ENCODE data around the gene PBLD.

The PBLD gene

GRCh38 chr10:68242051-68242450 lies 90.7 kb downstream of the PBLD start:
- Histone ChIP-seq H3K9ac (ENCODE audit: low read length) (no peak overlapping the region), H2AFZ (ENCODE audit: low read depth, low read length) (no peak overlapping the region), H3K27me3 (ENCODE audit: low read depth, low read length) (no peaks in the 10 kb centered on the region), H3K4me2 (ENCODE audit: low read length) (no peak overlapping the region), H3K4me1 (ENCODE audit: low read length) (no peaks in the 10 kb centered on the region), H3K27ac (ENCODE audit: low read length) (no peak overlapping the region), H3K79me2 (ENCODE audit: low read length) (no peaks in the 10 kb centered on the region), H3K9me3 (ENCODE audit: insufficient read depth, low read length) (no peaks in the 10 kb centered on the region), H4K20me1 (ENCODE audit: insufficient read depth, low read length) (no peaks in the 10 kb centered on the region), H3K36me3 (replicated peaks; ENCODE audit: low read depth, low read length) (no peaks in the 10 kb centered on the region), H3K4me3 (ENCODE audit: low read length) (no peak overlapping the region)
- no peak for TF ChIP-seq EZH2phosphoT487 (IDR thresholded peaks at IDR 0.05; ENCODE audit: low read depth)
- TF ChIP-seq, protein P1, sequence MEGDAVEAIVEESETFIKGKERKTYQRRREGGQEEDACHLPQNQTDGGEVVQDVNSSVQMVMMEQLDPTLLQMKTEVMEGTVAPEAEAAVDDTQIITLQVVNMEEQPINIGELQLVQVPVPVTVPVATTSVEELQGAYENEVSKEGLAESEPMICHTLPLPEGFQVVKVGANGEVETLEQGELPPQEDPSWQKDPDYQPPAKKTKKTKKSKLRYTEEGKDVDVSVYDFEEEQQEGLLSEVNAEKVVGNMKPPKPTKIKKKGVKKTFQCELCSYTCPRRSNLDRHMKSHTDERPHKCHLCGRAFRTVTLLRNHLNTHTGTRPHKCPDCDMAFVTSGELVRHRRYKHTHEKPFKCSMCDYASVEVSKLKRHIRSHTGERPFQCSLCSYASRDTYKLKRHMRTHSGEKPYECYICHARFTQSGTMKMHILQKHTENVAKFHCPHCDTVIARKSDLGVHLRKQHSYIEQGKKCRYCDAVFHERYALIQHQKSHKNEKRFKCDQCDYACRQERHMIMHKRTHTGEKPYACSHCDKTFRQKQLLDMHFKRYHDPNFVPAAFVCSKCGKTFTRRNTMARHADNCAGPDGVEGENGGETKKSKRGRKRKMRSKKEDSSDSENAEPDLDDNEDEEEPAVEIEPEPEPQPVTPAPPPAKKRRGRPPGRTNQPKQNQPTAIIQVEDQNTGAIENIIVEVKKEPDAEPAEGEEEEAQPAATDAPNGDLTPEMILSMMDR (IDR thresholded peaks at IDR 0.05; ENCODE audit: low read depth, low read length) = no peak

DNA sequence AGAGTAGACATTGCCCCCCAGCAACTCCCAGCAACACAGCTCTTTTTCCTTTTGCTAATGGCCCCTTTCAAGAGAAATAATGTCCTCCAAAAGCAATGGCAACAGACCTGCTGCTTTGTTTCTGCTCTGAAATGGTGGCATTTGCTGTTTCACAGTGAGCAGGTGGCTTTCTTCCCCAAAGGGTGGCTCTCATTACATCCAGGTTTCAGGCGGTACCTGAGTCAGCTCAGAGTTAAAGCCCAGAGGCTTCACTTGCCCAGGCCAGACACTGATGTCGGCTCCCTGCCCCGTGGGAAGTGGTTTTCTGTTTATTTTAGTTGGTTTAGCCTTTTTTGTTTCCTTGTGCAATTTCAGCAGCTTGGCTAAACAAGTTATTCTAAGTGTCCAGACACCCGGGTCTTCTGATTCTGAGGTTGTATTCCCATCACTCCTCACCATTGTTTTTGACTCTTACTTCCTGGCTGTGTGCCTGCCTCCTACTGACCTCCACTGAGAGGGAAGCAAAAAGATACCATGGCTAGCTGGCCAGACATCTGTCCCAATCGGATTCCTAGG lies 93.1 kb downstream of the PBLD start:
- H3K9ac ChIP-seq (ENCODE audit: low read length) = no peak overlapping the region
- no peak overlapping the region for H3K4me2 ChIP-seq (ENCODE audit: low read length)
- H3K4me1 ChIP-seq (ENCODE audit: low read length) = no peaks in the 10 kb centered on the region
- H4K20me1 ChIP-seq (ENCODE audit: insufficient read depth, low read length) = no peaks in the 10 kb centered on the region
- H3K79me2 ChIP-seq (ENCODE audit: low read length) = no peaks in the 10 kb centered on the region
- no peak for TF ChIP-seq EZH2phosphoT487 (IDR thresholded peaks at IDR 0.05; ENCODE audit: low read depth)
- H3K4me3 ChIP-seq (ENCODE audit: low read length) = no peak overlapping the region
- no peak overlapping the region for H3K27ac ChIP-seq (ENCODE audit: low read length)
- no peaks in the 10 kb centered on the region for H3K27me3 ChIP-seq (ENCODE audit: low read depth, low read length)
- H3K9me3 ChIP-seq (ENCODE audit: insufficient read depth, low read length) = no peaks in the 10 kb centered on the region
- no peak overlapping the region for H2AFZ ChIP-seq (ENCODE audit: low read depth, low read length)
- H3K36me3 ChIP-seq (replicated peaks; ENCODE audit: low read depth, low read length) = no peaks in the 10 kb centered on the region

DNA sequence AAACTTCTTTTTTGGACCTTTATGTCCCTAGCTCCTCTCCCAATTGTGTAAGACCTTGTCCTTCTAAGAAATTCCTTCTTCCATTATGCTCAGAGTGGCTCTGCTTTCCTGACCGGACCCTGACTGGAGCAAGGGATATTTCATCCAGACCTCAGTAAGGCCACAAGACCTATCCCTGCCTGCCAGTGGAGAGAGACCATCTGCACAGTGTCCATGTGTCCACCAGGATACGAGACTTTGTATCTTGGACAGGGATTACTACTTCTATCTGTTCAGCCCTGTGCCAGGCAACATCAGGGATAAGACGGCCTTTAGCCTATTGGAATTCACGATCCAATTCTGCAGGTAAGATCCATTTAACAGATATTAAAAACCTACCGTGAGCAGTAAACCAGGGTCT lies 93.7 kb downstream of the PBLD start:
- Histone ChIP-seq H4K20me1 (ENCODE audit: insufficient read depth, low read length) (no peaks in the 10 kb centered on the region), H3K4me1 (ENCODE audit: low read length) (no peaks in the 10 kb centered on the region), H3K79me2 (ENCODE audit: low read length) (no peaks in the 10 kb centered on the region), H3K36me3 (replicated peaks; ENCODE audit: low read depth, low read length) (no peaks in the 10 kb centered on the region), H3K4me3 (ENCODE audit: low read length) (no peak overlapping the region), H3K9me3 (ENCODE audit: insufficient read depth, low read length) (no peaks in the 10 kb centered on the region), H3K27ac (ENCODE audit: low read length) (no peak overlapping the region), H3K9ac (ENCODE audit: low read length) (no peak overlapping the region), H2AFZ (ENCODE audit: low read depth, low read length) (no peak overlapping the region), H3K4me2 (ENCODE audit: low read length) (no peak overlapping the region), H3K27me3 (ENCODE audit: low read depth, low read length) (no peaks in the 10 kb centered on the region)
- TF ChIP-seq, protein P1 (IDR thresholded peaks at IDR 0.05; ENCODE audit: low read depth, low read length) = no peak
- no peak for TF ChIP-seq EZH2phosphoT487 (IDR thresholded peaks at IDR 0.05; ENCODE audit: low read depth)

GRCh38 chr10:68238371-68238770 lies 94.4 kb downstream of the PBLD start:
- H3K4me2 ChIP-seq (ENCODE audit: low read length) = no peak overlapping the region
- no peaks in the 10 kb centered on the region for H3K9me3 ChIP-seq (ENCODE audit: insufficient read depth, low read length)
- no peaks in the 10 kb centered on the region for H3K79me2 ChIP-seq (ENCODE audit: low read length)
- no peak overlapping the region for H3K9ac ChIP-seq (ENCODE audit: low read length)
- H3K4me1 ChIP-seq (ENCODE audit: low read length) = no peaks in the 10 kb centered on the region
- no peak for TF ChIP-seq EZH2phosphoT487 (IDR thresholded peaks at IDR 0.05; ENCODE audit: low read depth)
- 0 out of 2 replicates have a peak, but pooled peaks cover 3% of the 10 kb centered on the region for H3K27me3 ChIP-seq (ENCODE audit: low read depth, low read length)
- no peak overlapping the region for H3K27ac ChIP-seq (ENCODE audit: low read length)
- no peaks in the 10 kb centered on the region for H4K20me1 ChIP-seq (ENCODE audit: insufficient read depth, low read length)
- no peak overlapping the region for H3K4me3 ChIP-seq (ENCODE audit: low read length)
- no peaks in the 10 kb centered on the region for H3K36me3 ChIP-seq (replicated peaks; ENCODE audit: low read depth, low read length)
- no peak overlapping the region for H2AFZ ChIP-seq (ENCODE audit: low read depth, low read length)

GRCh38 chr10:68237173-68237572 lies 95.6 kb downstream of the PBLD start:
- H3K4me3 ChIP-seq (ENCODE audit: low read length) = no peak overlapping the region
- no peaks in the 10 kb centered on the region for H3K36me3 ChIP-seq (replicated peaks; ENCODE audit: low read depth, low read length)
- H3K79me2 ChIP-seq (ENCODE audit: low read length) = no peaks in the 10 kb centered on the region
- no peak overlapping the region for H3K4me2 ChIP-seq (ENCODE audit: low read length)
- no peak overlapping the region for H3K27ac ChIP-seq (ENCODE audit: low read length)
- H3K9ac ChIP-seq (ENCODE audit: low read length) = no peak overlapping the region
- 0 out of 2 replicates have a peak, but pooled peaks cover 7% of the 10 kb centered on the region for H3K27me3 ChIP-seq (ENCODE audit: low read depth, low read length)
- TF ChIP-seq, protein P1 (IDR thresholded peaks at IDR 0.05; ENCODE audit: low read depth, low read length) = no peak
- TF ChIP-seq EZH2phosphoT487 (IDR thresholded peaks at IDR 0.05; ENCODE audit: low read depth) = no peak
- no peak overlapping the region for H2AFZ ChIP-seq (ENCODE audit: low read depth, low read length)
- no peaks in the 10 kb centered on the region for H3K4me1 ChIP-seq (ENCODE audit: low read length)
- H3K9me3 ChIP-seq (ENCODE audit: insufficient read depth, low read length) = no peaks in the 10 kb centered on the region
- no peaks in the 10 kb centered on the region for H4K20me1 ChIP-seq (ENCODE audit: insufficient read depth, low read length)

All from OCI-LY3 (cell line).